NCI-H2107 treated with DMSO at 0.1 percent for 48 hours (cell line): ENCODE measurements around the gene CHCHD1.
"Not testable (repeated sequence)": the region's sequence is repeated elsewhere in the genome, so short reads cannot be mapped to it uniquely, and the experiment has no call there.

Source experiments
- DNase-seq: peaks from one replicate; lab custom pipeline; 2025; ENCODE audit not compliant: unreplicated experiment; lab: John Stamatoyannopoulos, UW

CHCHD1 gene

GRCh38 chr10:73809061-73809818, 27.4 kb downstream of the CHCHD1 start:
- no peak for DNase-seq

- DNase-seq: no peak
These were observed 28.5 kb downstream of the CHCHD1 start for GRCh38 chr10:73810358-73810734.

GRCh38 chr10:73810735-73811465, 29.1 kb downstream of the CHCHD1 start:
- DNase-seq: no peak

GRCh38 chr10:73812657-73813056, 30.8 kb downstream of the CHCHD1 start:
- DNase-seq: no peak

- no peak for DNase-seq
These were observed 31.5 kb downstream of the CHCHD1 start for GRCh38 chr10:73813333-73813732.

GRCh38 chr10:73814276-73814895, 32.5 kb downstream of the CHCHD1 start:
- DNase-seq: no peak

- DNase-seq: no peak
These were observed 33.3 kb downstream of the CHCHD1 start for GRCh38 chr10:73814896-73815718.

GRCh38 chr10:73815719-73816030, 33.8 kb downstream of the CHCHD1 start:
- no peak for DNase-seq

GRCh38 chr10:73816917-73817729, 35.3 kb downstream of the CHCHD1 start:
- DNase-seq: no peak

- no peak for DNase-seq
These were observed 36.0 kb downstream of the CHCHD1 start for GRCh38 chr10:73817826-73818225.

GRCh38 chr10:73818402-73818801, 36.6 kb downstream of the CHCHD1 start:
- no peak for DNase-seq

- no peak for DNase-seq
These were observed 37.2 kb downstream of the CHCHD1 start for GRCh38 chr10:73819081-73819480.

- no peak for DNase-seq
These were observed 37.8 kb downstream of the CHCHD1 start for GRCh38 chr10:73819513-73820093.

- DNase-seq: no peak
These were observed 41.5 kb downstream of the CHCHD1 start for GRCh38 chr10:73823391-73823790.

GRCh38 chr10:73824146-73824725, 42.4 kb downstream of the CHCHD1 start:
- no peak for DNase-seq

GRCh38 chr10:73827346-73828089, 45.7 kb downstream of the CHCHD1 start:
- DNase-seq: no peak

- DNase-seq: no peak
These were observed 46.3 kb downstream of the CHCHD1 start for GRCh38 chr10:73828161-73828560.

GRCh38 chr10:73829090-73829489, 47.2 kb downstream of the CHCHD1 start:
- not testable (repeated sequence) for DNase-seq
